Activated T-helper 17 cell treated with anti-CD3 and anti-CD28 coated beads, Interleukin-2, amount 50 U/mL, for 72 hours (primary cell): ENCODE results near the gene CENPB. TPM values are rescaled to one million over a fixed set of nuclear protein-coding genes. Genes with fewer than 3 reads are reported as not detected.

Experiments
- ATAC-seq: fragments of 150-1000 bp; cut with Tn5 transposase; replicated peaks from 2 replicates; pipeline ENCODE4 v1.10.0; 2021; ENCODE audit warnings: mild to moderate bottlenecking, moderate library complexity
- H3K27ac Mint-ChIP-seq: one replicate; pipeline ENCODE4 v1.8.0; 2022; ENCODE audit warnings: mixed read lengths
- H3K27me3 Mint-ChIP-seq: one replicate; pipeline ENCODE4 v1.8.0; 2022; ENCODE audit warnings: mixed read lengths
- H3K36me3 Mint-ChIP-seq: one replicate; pipeline ENCODE4 v1.8.0; 2022; ENCODE audit warnings: low read depth, mild to moderate bottlenecking, mixed read lengths
- H3K4me1 Mint-ChIP-seq: one replicate; pipeline ENCODE4 v1.8.0; 2022; ENCODE audit warnings: mixed read lengths
- H3K4me3 Mint-ChIP-seq: one replicate; pipeline ENCODE4 v1.8.0; 2022; ENCODE audit warnings: mild to moderate bottlenecking, mixed read lengths
- H3K9me3 Mint-ChIP-seq: one replicate; pipeline ENCODE4 v1.8.0; 2022; ENCODE audit warnings: mixed read lengths
- total RNA-seq, 2 donors: library from RNA; stranded (reverse); gene quantifications; one replicate each; pipeline ENCODE4 v1.2.3, GENCODE V29; 2022

CENPB gene
- total RNA-seq, 2 donors from 2014 or later, result 42.3 to 82.1 TPM

- ATAC-seq, result no peak
- no peaks in the 10 kb centered on the region for H3K9me3 Mint-ChIP-seq
- H3K27me3 Mint-ChIP-seq, result no peaks in the 10 kb centered on the region
- H3K4me1 Mint-ChIP-seq, result peaks cover 22% of the 10 kb centered on the region
- H3K36me3 Mint-ChIP-seq, result peaks cover 10% of the 10 kb centered on the region
- H3K27ac Mint-ChIP-seq, result peak overlapping the region; percentile 71
- peak overlapping the region; percentile 77 for H3K4me3 Mint-ChIP-seq
These were observed 929 bp upstream of the CENPB start for GRCh38 chr20:3787324-3788014.

GRCh38 chr20:3786126-3786484 lies 435 bp downstream of the CENPB start:
- Mint-ChIP-seq H3K4me1 (peaks cover 30% of the 10 kb centered on the region), H3K4me3 (peak overlapping the region; percentile 68), H3K9me3 (no peaks in the 10 kb centered on the region), H3K27ac (no peak overlapping the region), H3K36me3 (peaks cover 10% of the 10 kb centered on the region), H3K27me3 (no peaks in the 10 kb centered on the region)
- ATAC-seq, result peak; percentile 44

GRCh38 chr20:3785240-3786125 lies 1.1 kb downstream of the CENPB start:
- H3K36me3 Mint-ChIP-seq, result peaks cover 10% of the 10 kb centered on the region
- H3K9me3 Mint-ChIP-seq, result no peaks in the 10 kb centered on the region
- peaks cover 36% of the 10 kb centered on the region for H3K4me1 Mint-ChIP-seq
- no peak for ATAC-seq
- peak overlapping the region; percentile 75 for H3K4me3 Mint-ChIP-seq
- H3K27ac Mint-ChIP-seq, result peak overlapping the region; percentile 75
- no peaks in the 10 kb centered on the region for H3K27me3 Mint-ChIP-seq

- Mint-ChIP-seq H3K4me3 (peak overlapping the region; percentile 75), H3K27ac (peak overlapping the region; percentile 75), H3K4me1 (peaks cover 38% of the 10 kb centered on the region), H3K36me3 (peaks cover 10% of the 10 kb centered on the region), H3K9me3 (no peaks in the 10 kb centered on the region), H3K27me3 (no peaks in the 10 kb centered on the region)
- no peak for ATAC-seq
These were observed 1.7 kb downstream of the CENPB start for GRCh38 chr20:3784863-3785239.

GRCh38 chr20:3784216-3784853 lies 2.2 kb downstream of the CENPB start:
- peak overlapping the region; percentile 75 for H3K27ac Mint-ChIP-seq
- peak overlapping the region; percentile 75 for H3K4me3 Mint-ChIP-seq
- peaks cover 38% of the 10 kb centered on the region for H3K4me1 Mint-ChIP-seq
- H3K36me3 Mint-ChIP-seq, result peaks cover 10% of the 10 kb centered on the region
- no peak for ATAC-seq
- H3K9me3 Mint-ChIP-seq, result no peaks in the 10 kb centered on the region
- H3K27me3 Mint-ChIP-seq, result no peaks in the 10 kb centered on the region

GRCh38 chr20:3783511-3784195 lies 2.9 kb downstream of the CENPB start:
- Mint-ChIP-seq H3K36me3 (peaks cover 10% of the 10 kb centered on the region), H3K4me3 (peak overlapping the region; percentile 75), H3K27ac (peak overlapping the region; percentile 2)

GRCh38 chr20:3783068-3783489 lies 3.5 kb downstream of the CENPB start:
- Mint-ChIP-seq H3K27ac (peak overlapping the region; percentile 2), H3K36me3 (peaks cover 10% of the 10 kb centered on the region), H3K4me1 (peaks cover 30% of the 10 kb centered on the region), H3K27me3 (no peaks in the 10 kb centered on the region), H3K4me3 (no peak overlapping the region), H3K9me3 (no peaks in the 10 kb centered on the region)
- ATAC-seq, result no peak

More at GRCh38 chr20:3783511-3784195, 2.9 kb downstream of the CENPB start:
- no peaks in the 10 kb centered on the region for H3K27me3 Mint-ChIP-seq
- H3K9me3 Mint-ChIP-seq, result no peaks in the 10 kb centered on the region
- H3K4me1 Mint-ChIP-seq, result peaks cover 32% of the 10 kb centered on the region
- no peak for ATAC-seq

- H3K36me3 Mint-ChIP-seq, result peaks cover 10% of the 10 kb centered on the region
- peaks cover 28% of the 10 kb centered on the region for H3K4me1 Mint-ChIP-seq
- H3K9me3 Mint-ChIP-seq, result no peaks in the 10 kb centered on the region
- H3K27ac Mint-ChIP-seq, result no peak overlapping the region
- no peaks in the 10 kb centered on the region for H3K27me3 Mint-ChIP-seq
- H3K4me3 Mint-ChIP-seq, result no peak overlapping the region
- ATAC-seq, result no peak
These were observed 3.9 kb downstream of the CENPB start for GRCh38 chr20:3782597-3782996.

GRCh38 chr20:3781153-3781910 lies 5.2 kb downstream of the CENPB start, which contains the start of gene SPEF1:
Gene SPEF1 (minus strand): TSS chr20:3781448. CDS start chr20:3781287, 161 bp downstream.
- H3K9me3 Mint-ChIP-seq, result no peaks in the 10 kb centered on the region
- H3K4me1 Mint-ChIP-seq, result peaks cover 25% of the 10 kb centered on the region
- H3K27me3 Mint-ChIP-seq, result no peaks in the 10 kb centered on the region
- H3K36me3 Mint-ChIP-seq, result peaks cover 10% of the 10 kb centered on the region
- ATAC-seq, result peak; percentile 38
- H3K4me3 Mint-ChIP-seq, result peak within 1 kb of the TSS; percentile 25
- H3K27ac Mint-ChIP-seq, result peak within 1 kb of the TSS; percentile 18

GRCh38 chr20:3778976-3779375 lies 7.6 kb downstream of the CENPB start:
- H3K27ac Mint-ChIP-seq, result no peak overlapping the region
- no peak for ATAC-seq
- H3K9me3 Mint-ChIP-seq, result no peaks in the 10 kb centered on the region
- H3K27me3 Mint-ChIP-seq, result no peaks in the 10 kb centered on the region
- peaks cover 16% of the 10 kb centered on the region for H3K4me1 Mint-ChIP-seq
- peak overlapping the region; percentile 78 for H3K4me3 Mint-ChIP-seq
- H3K36me3 Mint-ChIP-seq, result no peaks in the 10 kb centered on the region

GRCh38 chr20:3777716-3778629 lies 8.6 kb downstream of the CENPB start:
- peak overlapping the region; percentile 49 for H3K27ac Mint-ChIP-seq
- ATAC-seq, result peak; percentile 88
- H3K36me3 Mint-ChIP-seq, result no peaks in the 10 kb centered on the region
- peak overlapping the region; percentile 78 for H3K4me3 Mint-ChIP-seq
- H3K9me3 Mint-ChIP-seq, result no peaks in the 10 kb centered on the region
- H3K4me1 Mint-ChIP-seq, result peaks cover 16% of the 10 kb centered on the region
- H3K27me3 Mint-ChIP-seq, result no peaks in the 10 kb centered on the region

- H3K9me3 Mint-ChIP-seq, result no peaks in the 10 kb centered on the region
- H3K4me3 Mint-ChIP-seq, result peak overlapping the region; percentile 78
- no peaks in the 10 kb centered on the region for H3K27me3 Mint-ChIP-seq
- H3K36me3 Mint-ChIP-seq, result no peaks in the 10 kb centered on the region
- H3K27ac Mint-ChIP-seq, result peak overlapping the region; percentile 49
- peaks cover 16% of the 10 kb centered on the region for H3K4me1 Mint-ChIP-seq
- ATAC-seq, result peak; percentile 62
These were observed 9.2 kb downstream of the CENPB start for GRCh38 chr20:3777381-3777715.
